ENCODE measurements around the gene NANOG.
"Not testable (repeated sequence)": the region's sequence is repeated elsewhere in the genome, so short reads cannot be mapped to it uniquely, and the experiment has no call there.

The NANOG gene

DNA sequence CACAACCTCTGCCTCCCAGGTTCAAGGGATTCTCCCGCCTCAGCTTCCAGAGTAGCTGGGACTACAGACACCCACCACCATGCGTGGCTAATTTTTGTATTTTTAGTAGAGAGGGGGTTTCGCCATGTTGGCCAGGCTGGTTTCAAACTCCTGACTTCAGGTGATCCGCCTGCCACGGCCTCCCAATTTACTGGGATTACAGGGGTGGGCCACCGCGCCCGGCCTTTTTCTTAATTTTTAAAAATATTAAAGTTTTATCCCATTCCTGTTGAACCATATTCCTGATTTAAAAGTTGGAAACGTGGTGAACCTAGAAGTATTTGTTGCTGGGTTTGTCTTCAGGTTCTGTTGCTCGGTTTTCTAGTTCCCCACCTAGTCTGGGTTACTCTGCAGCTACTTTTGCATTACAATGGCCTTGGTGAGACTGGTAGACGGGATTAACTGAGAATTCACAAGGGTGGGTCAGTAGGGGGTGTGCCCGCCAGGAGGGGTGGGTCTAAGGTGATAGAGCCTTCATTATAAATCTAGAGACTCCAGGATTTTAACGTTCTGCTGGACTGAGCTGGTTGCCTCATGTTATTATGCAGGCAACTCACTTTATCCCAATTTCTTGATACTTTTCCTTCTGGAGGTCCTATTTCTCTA lies at the start of gene NANOG:
Gene NANOG (plus strand): TSS at position 519 of the 645 bp plus-strand sequence. CDS start 213 bp downstream, outside the sequence.
- H3K4me3 ChIP-seq (ENCODE audit: low read depth in 1 of 2, low read length in 2 of 2): peak within 1 kb of the TSS in 1 of 2 donors; percentile 15
- H3K36me3 ChIP-seq (ENCODE audit: control insufficient read depth in 1 of 2, insufficient read depth in 2 of 2, low read length in 2 of 2); H3K27me3 ChIP-seq (ENCODE audit: low read depth, low read length); H3K27ac ChIP-seq (ENCODE audit: low read length); H3K4me1 ChIP-seq (ENCODE audit: control insufficient read depth in 1 of 2, insufficient read depth in 2 of 2, low read length in 2 of 2); H3K9me3 ChIP-seq (ENCODE audit: control insufficient read depth in 1 of 2, low read length in 2 of 2): not testable (repeated sequence)

DNA sequence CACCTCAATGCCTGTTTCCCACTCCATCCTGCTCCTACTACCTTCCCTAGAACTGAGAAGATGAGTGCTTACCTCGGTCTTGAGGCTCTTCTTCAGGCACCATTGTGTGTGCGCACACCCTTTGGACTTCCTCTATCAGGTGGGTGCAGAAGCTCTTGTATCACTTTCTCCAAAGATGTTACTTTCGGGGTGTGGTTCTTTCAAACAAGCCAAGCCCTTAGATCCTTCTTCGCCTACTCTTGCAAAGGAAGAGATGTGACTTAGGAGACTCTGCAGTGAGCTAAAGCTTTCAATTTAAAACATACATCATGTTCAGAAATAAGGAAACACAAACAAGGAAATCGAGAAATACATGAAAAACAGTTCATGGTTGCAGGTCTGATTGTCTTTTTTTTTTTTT lies 42.0 kb upstream of the NANOG start, which contains the start of gene CLEC4C:
Gene CLEC4C (minus strand): TSS at position 130 of the 400 bp plus-strand sequence. CDS start 27 bp downstream, at position 103.
- H3K27ac ChIP-seq (ENCODE audit: low read length): no peak within 1 kb of the TSS
- H3K27me3 ChIP-seq (ENCODE audit: low read depth, low read length): no peaks in the 10 kb centered on the region
- no peaks in the 10 kb centered on the region for H3K9me3 ChIP-seq (ENCODE audit: control insufficient read depth in 1 of 2, low read length in 2 of 2)
- H3K36me3 ChIP-seq (ENCODE audit: control insufficient read depth in 1 of 2, insufficient read depth in 2 of 2, low read length in 2 of 2): no peaks in the 10 kb centered on the region
- H3K4me3 ChIP-seq (ENCODE audit: low read depth in 1 of 2, low read length in 2 of 2): no peak within 1 kb of the TSS
- no peaks in the 10 kb centered on the region for H3K4me1 ChIP-seq (ENCODE audit: control insufficient read depth in 1 of 2, insufficient read depth in 2 of 2, low read length in 2 of 2)

DNA sequence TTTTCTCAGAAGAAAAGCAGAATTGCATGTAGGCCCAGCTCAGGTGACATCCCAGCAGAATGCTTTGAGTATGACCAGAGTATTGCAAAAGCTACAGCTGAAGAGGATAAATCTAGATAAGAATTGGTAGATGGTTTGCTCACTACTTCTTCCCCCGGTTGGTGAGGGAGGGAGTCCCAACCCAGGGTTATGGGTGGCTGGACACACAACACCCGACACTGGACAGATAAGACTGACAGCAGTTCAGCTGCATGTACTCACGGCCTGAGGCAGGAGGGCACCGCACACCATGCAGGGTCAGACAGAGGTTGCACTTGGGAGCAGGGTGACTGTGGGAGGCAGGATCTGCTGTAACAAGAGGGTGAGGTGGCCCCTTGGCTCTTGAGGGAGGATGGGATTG lies 40.4 kb upstream of the NANOG start:
- Histone ChIP-seq H3K4me1 (ENCODE audit: control insufficient read depth in 1 of 2, insufficient read depth in 2 of 2, low read length in 2 of 2) (no peaks in the 10 kb centered on the region), H3K36me3 (ENCODE audit: control insufficient read depth in 1 of 2, insufficient read depth in 2 of 2, low read length in 2 of 2) (no peaks in the 10 kb centered on the region), H3K27ac (ENCODE audit: low read length) (no peak overlapping the region), H3K4me3 (ENCODE audit: low read depth in 1 of 2, low read length in 2 of 2) (no peak overlapping the region), H3K27me3 (ENCODE audit: low read depth, low read length) (no peaks in the 10 kb centered on the region), H3K9me3 (ENCODE audit: control insufficient read depth in 1 of 2, low read length in 2 of 2) (no peaks in the 10 kb centered on the region)

DNA sequence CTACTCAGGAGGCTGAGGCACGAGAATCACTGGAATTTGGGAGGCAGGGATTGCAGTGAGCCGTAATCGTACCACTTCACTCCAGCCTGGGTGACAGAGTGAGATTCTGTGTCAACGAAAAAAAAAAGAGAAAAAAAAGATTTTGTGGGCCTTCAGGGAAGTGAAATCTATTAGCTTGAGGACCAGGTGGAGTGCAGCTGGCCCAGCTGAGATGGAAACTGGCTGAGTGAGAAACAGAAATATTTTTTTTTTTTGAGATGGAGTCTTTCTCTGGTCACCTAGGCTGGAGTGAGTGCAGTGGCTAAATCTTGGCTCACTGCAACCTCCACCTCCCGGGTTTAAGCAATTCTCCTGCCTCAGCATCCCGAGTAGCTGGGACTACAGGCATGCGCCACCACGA lies 39.8 kb upstream of the NANOG start:
- Histone ChIP-seq H3K27ac (ENCODE audit: low read length) (no peak overlapping the region), H3K9me3 (ENCODE audit: control insufficient read depth in 1 of 2, low read length in 2 of 2) (no peaks in the 10 kb centered on the region), H3K4me1 (ENCODE audit: control insufficient read depth in 1 of 2, insufficient read depth in 2 of 2, low read length in 2 of 2) (no peaks in the 10 kb centered on the region), H3K4me3 (ENCODE audit: low read depth in 1 of 2, low read length in 2 of 2) (no peak overlapping the region), H3K27me3 (ENCODE audit: low read depth, low read length) (no peaks in the 10 kb centered on the region), H3K36me3 (ENCODE audit: control insufficient read depth in 1 of 2, insufficient read depth in 2 of 2, low read length in 2 of 2) (no peaks in the 10 kb centered on the region)

DNA sequence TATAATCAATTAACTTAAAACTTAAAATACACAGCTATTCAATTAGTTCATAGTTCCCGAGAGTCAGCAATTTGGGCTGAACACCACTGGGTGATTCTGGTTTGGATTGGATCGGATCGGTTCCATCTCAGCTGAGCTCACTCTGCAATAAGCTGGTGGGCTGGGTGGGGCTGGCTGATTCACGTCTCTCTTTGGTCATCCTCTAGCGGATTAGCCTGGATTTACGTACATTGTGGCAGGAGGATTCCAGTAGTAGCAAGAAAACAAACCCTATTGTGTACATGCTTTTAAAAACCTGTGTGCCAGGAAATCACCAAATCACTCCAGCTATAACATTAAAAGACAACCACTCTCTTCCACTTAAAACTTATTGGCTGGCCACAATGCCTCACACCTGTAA lies 38.9 kb upstream of the NANOG start:
- Histone ChIP-seq H3K4me3 (ENCODE audit: low read depth in 1 of 2, low read length in 2 of 2) (no peak overlapping the region), H3K27me3 (ENCODE audit: low read depth, low read length) (no peaks in the 10 kb centered on the region), H3K27ac (ENCODE audit: low read length) (no peak overlapping the region), H3K9me3 (ENCODE audit: control insufficient read depth in 1 of 2, low read length in 2 of 2) (no peaks in the 10 kb centered on the region), H3K4me1 (ENCODE audit: control insufficient read depth in 1 of 2, insufficient read depth in 2 of 2, low read length in 2 of 2) (no peaks in the 10 kb centered on the region), H3K36me3 (ENCODE audit: control insufficient read depth in 1 of 2, insufficient read depth in 2 of 2, low read length in 2 of 2) (no peaks in the 10 kb centered on the region)

DNA sequence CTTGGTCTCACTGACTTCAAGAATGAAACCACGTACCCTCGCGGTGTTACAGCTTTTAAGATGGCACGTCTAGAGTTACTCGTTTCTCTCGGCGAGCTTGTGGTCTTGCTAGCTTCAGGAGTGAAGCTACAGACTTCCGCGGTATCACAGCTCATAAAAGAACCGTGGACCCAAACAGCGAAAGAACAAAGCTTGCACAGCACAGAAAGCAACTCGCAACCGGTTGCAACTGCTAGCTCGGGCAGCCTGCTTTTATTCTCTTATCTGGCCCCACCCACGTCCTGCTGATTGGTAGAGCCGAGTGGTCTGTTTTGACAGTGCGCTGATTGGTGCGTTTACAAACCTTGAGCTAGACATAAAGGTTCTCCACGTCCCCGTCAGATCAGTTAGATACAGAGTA lies 37.8 kb upstream of the NANOG start:
- Histone ChIP-seq H3K4me1 (ENCODE audit: control insufficient read depth in 1 of 2, insufficient read depth in 2 of 2, low read length in 2 of 2) (no peaks in the 10 kb centered on the region), H3K4me3 (ENCODE audit: low read depth in 1 of 2, low read length in 2 of 2) (no peak overlapping the region), H3K27me3 (ENCODE audit: low read depth, low read length) (no peaks in the 10 kb centered on the region), H3K36me3 (ENCODE audit: control insufficient read depth in 1 of 2, insufficient read depth in 2 of 2, low read length in 2 of 2) (no peaks in the 10 kb centered on the region), H3K9me3 (ENCODE audit: control insufficient read depth in 1 of 2, low read length in 2 of 2) (no peaks in the 10 kb centered on the region), H3K27ac (ENCODE audit: low read length) (no peak overlapping the region)

DNA sequence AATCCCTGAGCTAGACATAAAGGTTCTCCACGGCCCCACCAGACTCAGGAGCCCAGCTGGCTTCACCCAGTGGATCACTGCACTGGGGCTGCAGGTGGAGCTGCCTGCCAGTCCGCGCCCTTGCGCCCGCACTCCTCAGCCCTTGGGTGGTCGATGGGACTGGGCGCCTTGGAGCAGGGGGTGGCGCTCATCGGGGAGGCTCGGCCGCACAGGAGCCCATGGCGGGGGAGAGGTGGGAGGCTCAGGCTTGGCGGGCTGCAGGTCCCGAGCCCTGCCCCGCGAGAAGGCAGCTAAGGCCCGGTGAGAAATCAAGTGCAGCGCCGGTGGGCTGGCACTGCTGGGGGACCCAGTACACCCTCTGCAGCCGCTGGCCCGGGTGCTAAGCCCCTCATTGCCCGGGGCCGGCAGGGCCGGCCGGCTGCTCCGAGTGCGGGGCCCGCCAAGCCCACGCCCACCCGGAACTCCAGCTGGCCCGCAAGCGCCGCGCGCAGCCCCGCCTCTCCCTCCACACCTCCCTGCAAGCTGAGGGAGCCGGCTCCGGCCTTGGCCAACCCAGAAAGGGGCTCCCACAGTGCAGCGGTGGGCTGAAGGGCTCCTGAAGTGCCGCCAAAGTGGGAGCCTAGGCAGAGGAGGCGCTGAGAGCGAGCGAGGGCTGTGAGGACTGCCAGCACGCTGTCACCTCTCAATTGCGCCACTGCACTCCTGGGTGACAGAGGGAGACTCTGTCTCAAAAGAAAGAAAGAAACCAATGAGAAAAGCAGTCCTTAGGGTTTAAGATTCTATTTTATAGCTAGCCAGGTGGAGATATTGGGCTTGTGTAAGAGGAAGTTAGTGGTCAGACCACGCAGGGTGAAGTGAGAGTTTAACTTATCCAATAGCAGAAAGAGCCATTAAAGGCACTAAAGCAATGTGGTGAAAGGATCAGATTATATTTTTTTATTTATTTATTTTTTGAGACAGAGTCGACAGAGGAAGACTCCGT lies 37.0 kb upstream of the NANOG start:
- not testable (repeated sequence) for H3K4me1 ChIP-seq (ENCODE audit: control insufficient read depth in 1 of 2, insufficient read depth in 2 of 2, low read length in 2 of 2); H3K27ac ChIP-seq (ENCODE audit: low read length); H3K9me3 ChIP-seq (ENCODE audit: control insufficient read depth in 1 of 2, low read length in 2 of 2); H3K36me3 ChIP-seq (ENCODE audit: control insufficient read depth in 1 of 2, insufficient read depth in 2 of 2, low read length in 2 of 2); H3K4me3 ChIP-seq (ENCODE audit: low read depth in 1 of 2, low read length in 2 of 2); H3K27me3 ChIP-seq (ENCODE audit: low read depth, low read length)

DNA sequence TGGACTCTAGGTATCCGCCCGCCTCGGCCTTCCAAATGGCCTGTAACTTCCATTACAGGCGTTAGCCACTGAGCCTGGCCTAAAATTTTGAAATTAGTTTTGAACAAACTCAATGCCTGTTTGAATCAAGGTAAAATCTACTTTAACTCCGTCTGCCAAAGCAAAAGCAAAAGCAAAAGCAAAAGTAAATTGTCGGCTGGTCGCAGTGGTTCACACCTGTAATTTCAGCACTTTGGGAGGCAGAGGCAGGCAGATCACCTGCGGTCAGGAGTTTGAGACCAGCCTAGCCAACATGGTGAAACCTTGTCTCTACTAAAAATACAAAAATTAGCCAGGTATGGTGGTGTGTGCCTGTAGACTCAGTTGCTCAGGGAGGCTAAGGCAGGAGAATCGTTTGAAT lies 33.5 kb upstream of the NANOG start:
- not testable (repeated sequence) for H3K9me3 ChIP-seq (ENCODE audit: control insufficient read depth in 1 of 2, low read length in 2 of 2); H3K27me3 ChIP-seq (ENCODE audit: low read depth, low read length); H3K4me1 ChIP-seq (ENCODE audit: control insufficient read depth in 1 of 2, insufficient read depth in 2 of 2, low read length in 2 of 2); H3K27ac ChIP-seq (ENCODE audit: low read length); H3K4me3 ChIP-seq (ENCODE audit: low read depth in 1 of 2, low read length in 2 of 2); H3K36me3 ChIP-seq (ENCODE audit: control insufficient read depth in 1 of 2, insufficient read depth in 2 of 2, low read length in 2 of 2)

DNA sequence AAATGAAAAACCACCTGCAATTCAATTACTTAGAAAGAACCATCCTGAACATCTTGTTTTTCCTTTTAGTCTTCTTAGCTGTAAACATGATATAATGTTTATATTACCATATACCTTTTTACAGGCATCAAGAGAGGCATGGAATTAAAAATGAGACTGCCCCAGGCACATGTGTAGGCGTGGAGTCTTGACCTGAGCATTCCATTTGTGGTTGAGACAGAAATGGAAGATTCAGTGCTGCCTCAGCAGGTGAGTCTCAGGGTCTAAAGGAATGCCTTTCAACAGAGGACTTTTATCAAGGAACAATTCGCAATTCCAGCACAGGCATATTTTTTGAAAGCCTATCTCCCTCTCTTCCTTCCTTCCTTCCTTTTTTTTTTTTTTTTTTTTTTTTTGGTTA lies 32.2 kb upstream of the NANOG start:
- Histone ChIP-seq H3K27me3 (ENCODE audit: low read depth, low read length) (no peaks in the 10 kb centered on the region), H3K27ac (ENCODE audit: low read length) (no peak overlapping the region), H3K36me3 (ENCODE audit: control insufficient read depth in 1 of 2, insufficient read depth in 2 of 2, low read length in 2 of 2) (no peaks in the 10 kb centered on the region), H3K4me1 (ENCODE audit: control insufficient read depth in 1 of 2, insufficient read depth in 2 of 2, low read length in 2 of 2) (no peaks in the 10 kb centered on the region), H3K4me3 (ENCODE audit: low read depth in 1 of 2, low read length in 2 of 2) (no peak overlapping the region), H3K9me3 (ENCODE audit: control insufficient read depth in 1 of 2, low read length in 2 of 2) (no peaks in the 10 kb centered on the region)

DNA sequence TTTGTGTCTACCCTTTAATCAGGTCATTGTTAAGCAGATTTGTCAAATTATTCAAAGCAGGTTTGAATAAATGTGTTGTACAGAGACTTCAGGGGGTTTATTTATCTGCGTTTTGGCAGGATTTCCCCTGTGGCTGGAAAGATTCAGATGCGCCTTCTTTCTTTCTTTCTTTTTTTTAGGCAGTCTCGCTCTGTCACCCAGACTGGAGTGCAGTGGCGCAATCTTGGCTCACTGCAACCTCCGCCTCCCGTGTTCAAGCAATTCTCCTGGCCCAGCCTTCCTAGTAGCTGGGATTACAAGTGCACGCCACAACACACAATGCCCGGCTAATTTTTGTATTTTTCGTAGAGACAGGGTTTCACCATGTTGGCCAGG lies 30.4 kb upstream of the NANOG start:
- Histone ChIP-seq H3K27ac (ENCODE audit: low read length) (no peak overlapping the region), H3K36me3 (ENCODE audit: control insufficient read depth in 1 of 2, insufficient read depth in 2 of 2, low read length in 2 of 2) (no peaks in the 10 kb centered on the region), H3K27me3 (ENCODE audit: low read depth, low read length) (no peaks in the 10 kb centered on the region), H3K4me1 (ENCODE audit: control insufficient read depth in 1 of 2, insufficient read depth in 2 of 2, low read length in 2 of 2) (no peaks in the 10 kb centered on the region), H3K4me3 (ENCODE audit: low read depth in 1 of 2, low read length in 2 of 2) (no peak overlapping the region), H3K9me3 (ENCODE audit: control insufficient read depth in 1 of 2, low read length in 2 of 2) (no peaks in the 10 kb centered on the region)

DNA sequence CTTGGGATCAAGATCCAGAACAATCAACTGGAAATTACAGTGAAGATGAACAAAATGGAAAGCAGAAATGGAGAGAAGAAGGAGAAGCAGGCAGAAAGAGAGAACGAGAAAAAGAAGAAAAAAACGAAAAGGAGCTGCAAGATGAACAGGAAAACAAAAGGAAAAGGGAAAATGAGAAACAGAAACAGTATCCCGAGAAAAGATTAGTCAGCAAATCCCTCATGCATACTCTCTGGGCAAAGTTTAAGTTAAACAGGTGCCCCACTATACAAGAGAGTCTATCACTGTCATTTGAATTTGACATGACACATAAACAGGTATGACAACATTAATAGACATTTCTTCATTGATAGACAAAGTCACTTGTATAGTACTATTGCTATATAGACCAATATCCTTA lies 19.2 kb upstream of the NANOG start:
- no peaks in the 10 kb centered on the region for H3K9me3 ChIP-seq (ENCODE audit: control insufficient read depth in 1 of 2, low read length in 2 of 2)
- H3K36me3 ChIP-seq (ENCODE audit: control insufficient read depth in 1 of 2, insufficient read depth in 2 of 2, low read length in 2 of 2): no peaks in the 10 kb centered on the region
- no peaks in the 10 kb centered on the region for H3K4me1 ChIP-seq (ENCODE audit: control insufficient read depth in 1 of 2, insufficient read depth in 2 of 2, low read length in 2 of 2)
- H3K4me3 ChIP-seq (ENCODE audit: low read depth in 1 of 2, low read length in 2 of 2): no peak overlapping the region
- H3K27ac ChIP-seq (ENCODE audit: low read length): no peak overlapping the region
- no peaks in the 10 kb centered on the region for H3K27me3 ChIP-seq (ENCODE audit: low read depth, low read length)
